ENCODE measurements around the gene DTL. TPM values are rescaled to one million over a fixed set of nuclear protein-coding genes. Genes with fewer than 3 reads are reported as not detected.
"Not testable (repeated sequence)": the region's sequence is repeated elsewhere in the genome, so short reads cannot be mapped to it uniquely, and the experiment has no call there.

DTL gene
- total RNA-seq = 10 to 100 TPM; 92.0 to 95.9 TPM

GRCh38 chr1:212035123-212035834 lies at the start of gene DTL, which contains the start of gene INTS7:
DTL (plus strand) TSS chr1:212035748; CDS start chr1:212035891, 143 bp downstream.
INTS7 (minus strand) TSS chr1:212035557; CDS start chr1:212035437, 120 bp downstream.
- DNase-seq = peak; percentile 99
- peak within 1 kb of the TSS; percentile 100 for H3K27ac Mint-ChIP-seq
- peaks cover 52% of the 10 kb centered on the region for H3K4me1 Mint-ChIP-seq (ENCODE audit: low read depth)
- no peaks in the 10 kb centered on the region for H3K9me3 Mint-ChIP-seq
- peak; percentile 88 for TF ChIP-seq CTCF (IDR thresholded peaks at IDR 0.05)
- CTCF ChIA-PET = interaction anchor here (0.6 to 8.2 kb wide), 55 partner anchors 9 to 748 kb away, joined by 3 to 97 read pairs (median 5); partner anchors contain the start of genes NEK2, PPP2R5A and SLC30A1
- peaks cover 56% of the 10 kb centered on the region for H3K36me3 Mint-ChIP-seq (ENCODE audit: low read depth)
- intact Hi-C loops (cut with micrococcal nuclease) = loop anchor here (2.0 to 10.0 kb wide), 3 partner anchors 100 to 354 kb away; partner anchors contain the start of gene LPGAT1
- POLR2A ChIA-PET = interaction anchor here (0.6 to 3.1 kb wide), 34 partner anchors 9 to 573 kb away, joined by 3 to 13 read pairs (median 3); partner anchors contain the start of genes ATF3 and NEK2
- peak; percentile 87 for ATAC-seq
- peaks cover 1% of the 10 kb centered on the region for H3K27me3 Mint-ChIP-seq
- H3K4me3 Mint-ChIP-seq = peak within 1 kb of the TSS; percentile 97

GRCh38 chr1:211986628-211987254 lies 48.8 kb upstream of the DTL start:
- ChIA-PET CTCF (interaction anchor here (1.2 kb wide), 1 partner anchor 469 kb away, joined by 3 read pairs; no protein-coding TSS in a partner anchor), POLR2A (no interaction called here)
- ATAC-seq (no peak), DNase-seq (no peak)
- TF ChIP-seq CTCF (IDR thresholded peaks at IDR 0.05) = no peak
- H3K27ac Mint-ChIP-seq = no peak overlapping the region
- H3K4me3 Mint-ChIP-seq = no peak overlapping the region
- peaks cover 18% of the 10 kb centered on the region for H3K36me3 Mint-ChIP-seq (ENCODE audit: low read depth)
- intact Hi-C loops (cut with micrococcal nuclease) = no loop called here
- no peaks in the 10 kb centered on the region for H3K27me3 Mint-ChIP-seq
- peaks cover 7% of the 10 kb centered on the region for H3K4me1 Mint-ChIP-seq (ENCODE audit: low read depth)
- H3K9me3 Mint-ChIP-seq = no peaks in the 10 kb centered on the region

- Mint-ChIP-seq H3K27me3 (no peaks in the 10 kb centered on the region), H3K27ac (no peak overlapping the region), H3K36me3 (ENCODE audit: low read depth) (peaks cover 12% of the 10 kb centered on the region), H3K4me3 (no peak overlapping the region), H3K4me1 (ENCODE audit: low read depth) (peaks cover 6% of the 10 kb centered on the region), H3K9me3 (no peaks in the 10 kb centered on the region)
- ATAC-seq (no peak), DNase-seq (no peak)
- ChIA-PET POLR2A (interaction anchor here (1.0 kb wide), 1 partner anchor 14 kb away, joined by 3 read pairs; no protein-coding TSS in a partner anchor), CTCF (no interaction called here)
- intact Hi-C loops (cut with micrococcal nuclease) = no loop called here
- TF ChIP-seq CTCF (IDR thresholded peaks at IDR 0.05) = no peak
Measured at GRCh38 chr1:211991695-211992094, 43.9 kb upstream of the DTL start.

GRCh38 chr1:211997426-211997825 lies 38.1 kb upstream of the DTL start:
- DNase-seq; H3K4me3 Mint-ChIP-seq; intact Hi-C loops (cut with micrococcal nuclease); CTCF ChIA-PET; H3K9me3 Mint-ChIP-seq; ATAC-seq; H3K27ac Mint-ChIP-seq; H3K27me3 Mint-ChIP-seq; H3K4me1 Mint-ChIP-seq (ENCODE audit: low read depth): not testable (repeated sequence)
- POLR2A ChIA-PET = interaction anchor here (1.0 kb wide), 1 partner anchor 10 kb away, joined by 4 read pairs; no protein-coding TSS in a partner anchor
- peaks cover 18% of the 10 kb centered on the region for H3K36me3 Mint-ChIP-seq (ENCODE audit: low read depth)

GRCh38 chr1:212002536-212002935 lies 33.0 kb upstream of the DTL start:
- no peak overlapping the region for H3K4me3 Mint-ChIP-seq
- no peaks in the 10 kb centered on the region for H3K4me1 Mint-ChIP-seq (ENCODE audit: low read depth)
- H3K27me3 Mint-ChIP-seq = no peaks in the 10 kb centered on the region
- ChIA-PET CTCF (interaction anchor here (1.0 kb wide), 1 partner anchor 31 kb away, joined by 4 read pairs; no protein-coding TSS in a partner anchor), POLR2A (no interaction called here)
- intact Hi-C loops (cut with micrococcal nuclease) = no loop called here
- H3K9me3 Mint-ChIP-seq = no peaks in the 10 kb centered on the region
- no peak overlapping the region for H3K27ac Mint-ChIP-seq
- no peak for TF ChIP-seq CTCF (IDR thresholded peaks at IDR 0.05)
- H3K36me3 Mint-ChIP-seq (ENCODE audit: low read depth) = peaks cover 27% of the 10 kb centered on the region
- ATAC-seq (no peak), DNase-seq (no peak)

All from activated CD8-positive, alpha-beta T cell treated with anti-CD3 and anti-CD28 coated beads for 36 hours (primary cell).